GM06990 (cell line): ENCODE measurements around the gene ZSCAN21.

Source experiments
- DNase-seq: peaks from one replicate; pipeline ENCODE4 v3.0.0-alpha.2; 2011; ENCODE audit not compliant: insufficient read length; ENCODE audit errors: extremely low read depth
- H3K27me3 ChIP-seq: replicated peaks from 2 replicates; pipeline ENCODE4 v1.6.0; 2011; ENCODE audit warnings: low read length; ENCODE audit not compliant: control insufficient read depth, insufficient read depth
- H3K36me3 ChIP-seq: 2 replicates; pipeline ENCODE4 v1.5.1; 2011; ENCODE audit warnings: low read length; ENCODE audit not compliant: control insufficient read depth, insufficient read depth
- H3K4me3 ChIP-seq: replicated peaks from 2 replicates; pipeline ENCODE4 v1.5.1; 2011; ENCODE audit warnings: low read depth, mild to moderate bottlenecking, control low read depth, low read length
- TF ChIP-seq, protein P1 (sequence below): IDR thresholded peaks from 2 replicates; pipeline ENCODE4 v1.5.1; 2011; ENCODE audit warnings: low read length, control low read depth, mild to moderate bottlenecking, inconsistent platforms; ENCODE audit not compliant: insufficient read depth, poor library complexity, severe bottlenecking

Gene ZSCAN21

GRCh38 chr7:100091411-100092181 lies 42.0 kb downstream of the ZSCAN21 start:
- H3K36me3 ChIP-seq = peaks cover 49% of the 10 kb centered on the region
- DNase-seq = no peak

GRCh38 chr7:100093054-100093453 lies 43.5 kb downstream of the ZSCAN21 start:
- Histone ChIP-seq H3K27me3 (no peaks in the 10 kb centered on the region), H3K36me3 (peaks cover 59% of the 10 kb centered on the region), H3K4me3 (no peak overlapping the region)
- TF ChIP-seq, protein P1, sequence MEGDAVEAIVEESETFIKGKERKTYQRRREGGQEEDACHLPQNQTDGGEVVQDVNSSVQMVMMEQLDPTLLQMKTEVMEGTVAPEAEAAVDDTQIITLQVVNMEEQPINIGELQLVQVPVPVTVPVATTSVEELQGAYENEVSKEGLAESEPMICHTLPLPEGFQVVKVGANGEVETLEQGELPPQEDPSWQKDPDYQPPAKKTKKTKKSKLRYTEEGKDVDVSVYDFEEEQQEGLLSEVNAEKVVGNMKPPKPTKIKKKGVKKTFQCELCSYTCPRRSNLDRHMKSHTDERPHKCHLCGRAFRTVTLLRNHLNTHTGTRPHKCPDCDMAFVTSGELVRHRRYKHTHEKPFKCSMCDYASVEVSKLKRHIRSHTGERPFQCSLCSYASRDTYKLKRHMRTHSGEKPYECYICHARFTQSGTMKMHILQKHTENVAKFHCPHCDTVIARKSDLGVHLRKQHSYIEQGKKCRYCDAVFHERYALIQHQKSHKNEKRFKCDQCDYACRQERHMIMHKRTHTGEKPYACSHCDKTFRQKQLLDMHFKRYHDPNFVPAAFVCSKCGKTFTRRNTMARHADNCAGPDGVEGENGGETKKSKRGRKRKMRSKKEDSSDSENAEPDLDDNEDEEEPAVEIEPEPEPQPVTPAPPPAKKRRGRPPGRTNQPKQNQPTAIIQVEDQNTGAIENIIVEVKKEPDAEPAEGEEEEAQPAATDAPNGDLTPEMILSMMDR = no peak
- no peak for DNase-seq

More at GRCh38 chr7:100091411-100092181, 42.0 kb downstream of the ZSCAN21 start:
- H3K4me3 ChIP-seq = no peak overlapping the region
- H3K27me3 ChIP-seq = no peaks in the 10 kb centered on the region
- TF ChIP-seq, protein P1 = no peak

- no peak for DNase-seq
- H3K36me3 ChIP-seq = peaks cover 64% of the 10 kb centered on the region
- no peak overlapping the region for H3K4me3 ChIP-seq
- TF ChIP-seq, protein P1 = no peak
- no peaks in the 10 kb centered on the region for H3K27me3 ChIP-seq
These were observed 43.9 kb downstream of the ZSCAN21 start for GRCh38 chr7:100093498-100093897.

- no peaks in the 10 kb centered on the region for H3K27me3 ChIP-seq
- DNase-seq = no peak
These were observed 44.4 kb downstream of the ZSCAN21 start for GRCh38 chr7:100093925-100094486.

GRCh38 chr7:100095289-100095688 lies 45.7 kb downstream of the ZSCAN21 start:
- Histone ChIP-seq H3K36me3 (peaks cover 74% of the 10 kb centered on the region), H3K4me3 (no peak overlapping the region), H3K27me3 (no peaks in the 10 kb centered on the region)
- DNase-seq = no peak
- TF ChIP-seq, protein P1 = no peak

More at GRCh38 chr7:100093925-100094486, 44.4 kb downstream of the ZSCAN21 start:
- peaks cover 68% of the 10 kb centered on the region for H3K36me3 ChIP-seq
- H3K4me3 ChIP-seq = no peak overlapping the region
- TF ChIP-seq, protein P1 = no peak
